Caco-2 (cell line): ENCODE results near the gene JAG1. TPM values are rescaled to one million over a fixed set of nuclear protein-coding genes. Genes with fewer than 3 reads are reported as not detected.

ENCODE experiments used
- BruUV-seq: library from RNA; stranded (reverse); fragments of 400-500 nt; replicated peaks from 2 replicates; lab custom pipeline; 2021; lab: Mats Ljungman, UMichigan
- CTCF ChIA-PET: fragments of 300-600 bp; sonication (Branson Sonifier 250); formaldehyde crosslinking; loops from one replicate; lab custom pipeline; 2022; ENCODE audit warnings: antibody characterized with exemption; lab: Charles Lee
- POLR2A ChIA-PET: fragments of 300-600 bp; sonication (Branson Sonifier 250); formaldehyde crosslinking; loops from one replicate; lab custom pipeline; 2022; ENCODE audit warnings: antibody characterized with exemption; lab: Charles Lee
- DNase-seq, 2 experiments: peaks; one replicate each; pipeline versions ENCODE4 v3.0.0 to v3.0.0-alpha.2; 2020 to 2022
- H3K27me3 ChIP-seq: replicated peaks from 2 replicates; pipeline ENCODE4 v1.6.0; 2011; ENCODE audit warnings: low read length; ENCODE audit not compliant: control insufficient read depth, insufficient read depth
- H3K36me3 ChIP-seq: 2 replicates; pipeline ENCODE4 v1.5.1; 2011; ENCODE audit warnings: low read length; ENCODE audit not compliant: control insufficient read depth, insufficient read depth
- H3K4me1 ChIP-seq: fragments of 250-450 bp; sonication (Bioruptor Pico); 2 replicates; pipeline ENCODE4 v1.5.1; 2020; ENCODE audit warnings: mild to moderate bottlenecking
- H3K4me3 ChIP-seq: 2 replicates; pipeline ENCODE4 v1.5.1; 2011; ENCODE audit warnings: low read depth, mild to moderate bottlenecking, control low read depth, low read length
- H3K9me3 ChIP-seq: fragments of 250-450 bp; sonication (Bioruptor Pico); 2 replicates; pipeline ENCODE4 v1.5.1; 2020; ENCODE audit warnings: mild to moderate bottlenecking, moderate library complexity
- H3K27ac Mint-ChIP-seq: one replicate; pipeline ENCODE4 v1.8.0; 2022; ENCODE audit warnings: mixed read lengths; ENCODE audit not compliant: unreplicated experiment
- H3K27me3 Mint-ChIP-seq: one replicate; pipeline ENCODE4 v1.8.0; 2022; ENCODE audit warnings: mixed read lengths; ENCODE audit not compliant: insufficient read depth, unreplicated experiment
- H3K36me3 Mint-ChIP-seq: one replicate; pipeline ENCODE4 v1.8.0; 2022; ENCODE audit warnings: mild to moderate bottlenecking, mixed read lengths; ENCODE audit not compliant: insufficient read depth, unreplicated experiment
- H3K4me1 Mint-ChIP-seq: one replicate; pipeline ENCODE4 v1.8.0; 2022; ENCODE audit warnings: low read depth, mixed read lengths; ENCODE audit not compliant: unreplicated experiment
- H3K4me3 Mint-ChIP-seq: one replicate; pipeline ENCODE4 v1.8.0; 2022; ENCODE audit warnings: mild to moderate bottlenecking, moderate library complexity, mixed read lengths; ENCODE audit not compliant: unreplicated experiment
- H3K9me3 Mint-ChIP-seq: one replicate; pipeline ENCODE4 v1.8.0; 2022; ENCODE audit warnings: mixed read lengths; ENCODE audit not compliant: unreplicated experiment
- CTCF ChIP-seq, 2 experiments: fragments of 200-600 bp in 1 of 2; IDR thresholded peaks; 1 replicate in 1 of 2; 2 replicates in 1 of 2; pipeline versions ENCODE4 v1.5.1 to v1.8.0; 2011 to 2022; ENCODE audit warnings: antibody characterized with exemption in 1 of 2, control low read depth in 1 of 2, inconsistent platforms in 1 of 2, low read depth in 1 of 2, low read length in 1 of 2, mild to moderate bottlenecking in 1 of 2, moderate library complexity in 1 of 2; ENCODE audit not compliant: insufficient read depth in 1 of 2, severe bottlenecking in 1 of 2, unreplicated experiment in 1 of 2
- intact Hi-C: fragments of 100-400 bp; cut with micrococcal nuclease; formaldehyde crosslinking; loops from one replicate; pipeline ENCODE4 v1.10.0; 2022; ENCODE audit not compliant: unreplicated experiment
- total RNA-seq: library from RNA; stranded (reverse); gene quantifications from 2 replicates; pipeline ENCODE4 v1.2.3, GENCODE V29; 2022

The JAG1 gene
- total RNA-seq, 1 experiment from 2014 or later = 69.8 TPM

- H3K9me3 ChIP-seq = no peaks in the 10 kb centered on the region
- ChIA-PET CTCF (no interaction called here), POLR2A (no interaction called here)
- Mint-ChIP-seq H3K4me1 (peaks cover 12% of the 10 kb centered on the region), H3K9me3 (peaks cover 9% of the 10 kb centered on the region), H3K27me3 (no peaks in the 10 kb centered on the region), H3K4me3 (no peak overlapping the region), H3K27ac (no peak overlapping the region), H3K36me3 (peaks cover 5% of the 10 kb centered on the region)
- no peaks in the 10 kb centered on the region for H3K27me3 ChIP-seq
- no peak for DNase-seq
- H3K36me3 ChIP-seq = no peaks in the 10 kb centered on the region; the same call in 1 of the 2 replicates
- intact Hi-C loops = no loop called here
- H3K4me3 ChIP-seq = no peak overlapping the region
- no peak for TF ChIP-seq CTCF (IDR thresholded peaks at IDR 0.05; ENCODE audit: insufficient read depth in 1 of 2, low read depth in 1 of 2, low read length in 1 of 2, severe bottlenecking in 1 of 2, unreplicated experiment in 1 of 2)
- H3K4me1 ChIP-seq = peaks cover 17% of the 10 kb centered on the region
- no TSS peak for BruUV-seq
Observed at GRCh38 chr20:10605547-10606195, 68.1 kb downstream of the JAG1 start.

GRCh38 chr20:10604865-10605440 is 68.8 kb downstream of the JAG1 start:
- H3K27ac Mint-ChIP-seq = no peak overlapping the region
- Histone ChIP-seq H3K4me3 (no peak overlapping the region), H3K9me3 (no peaks in the 10 kb centered on the region), H3K36me3 (no peaks in the 10 kb centered on the region; the same call in 1 of the 2 replicates), H3K27me3 (no peaks in the 10 kb centered on the region), H3K4me1 (peaks cover 17% of the 10 kb centered on the region)
- ChIA-PET POLR2A (no interaction called here), CTCF (no interaction called here)
- intact Hi-C loops = no loop called here
- no peak for TF ChIP-seq CTCF (IDR thresholded peaks at IDR 0.05; ENCODE audit: insufficient read depth in 1 of 2, low read depth in 1 of 2, low read length in 1 of 2, severe bottlenecking in 1 of 2, unreplicated experiment in 1 of 2)
- H3K4me3 Mint-ChIP-seq = no peak overlapping the region
- no peaks in the 10 kb centered on the region for H3K27me3 Mint-ChIP-seq
- peaks cover 9% of the 10 kb centered on the region for H3K9me3 Mint-ChIP-seq
- H3K36me3 Mint-ChIP-seq = peaks cover 5% of the 10 kb centered on the region
- no peak for DNase-seq
- no TSS peak for BruUV-seq
- peaks cover 12% of the 10 kb centered on the region for H3K4me1 Mint-ChIP-seq

GRCh38 chr20:10603971-10604864 is 69.6 kb downstream of the JAG1 start:
- no peak overlapping the region for H3K4me3 ChIP-seq
- Mint-ChIP-seq H3K27me3 (no peaks in the 10 kb centered on the region), H3K4me3 (no peak overlapping the region), H3K27ac (no peak overlapping the region), H3K9me3 (peaks cover 9% of the 10 kb centered on the region), H3K4me1 (peaks cover 12% of the 10 kb centered on the region), H3K36me3 (peaks cover 5% of the 10 kb centered on the region)
- intact Hi-C loops = no loop called here
- ChIA-PET CTCF (no interaction called here), POLR2A (no interaction called here)
- peak; percentile 32 to 52 for DNase-seq
- BruUV-seq = no TSS peak
- no peaks in the 10 kb centered on the region for H3K27me3 ChIP-seq
- no peaks in the 10 kb centered on the region for H3K9me3 ChIP-seq
- TF ChIP-seq CTCF (IDR thresholded peaks at IDR 0.05; ENCODE audit: insufficient read depth in 1 of 2, low read depth in 1 of 2, low read length in 1 of 2, severe bottlenecking in 1 of 2, unreplicated experiment in 1 of 2) = no peak
- peaks cover 17% of the 10 kb centered on the region for H3K4me1 ChIP-seq
- no peaks in the 10 kb centered on the region; the same call in 1 of the 2 replicates for H3K36me3 ChIP-seq
